K562 (cell line): ENCODE data around the gene DARS2. TPM values are rescaled to one million over a fixed set of nuclear protein-coding genes. Genes with fewer than 3 reads are reported as not detected.
A peak's percentile ranks its signal among the peaks of the same experiment; 100 is the strongest.

Experiments used
- CBFA2T3 ChIP-seq: fragments of 450-650 bp; IDR thresholded peaks from 2 replicates; pipeline ENCODE4 v1.6.1; 2017
- FOXK1 ChIP-seq: sonication (generic); formaldehyde crosslinking; IDR thresholded peaks from 2 replicates; pipeline ENCODE4 v1.8.0; 2022; ENCODE audit warnings: missing genetic modification reagents, mild to moderate bottlenecking, borderline replicate concordance
- MAFK ChIP-seq: IDR thresholded peaks from 2 replicates; pipeline ENCODE4 v1.6.1; 2011; ENCODE audit warnings: low read length, improper control_type of control experiment
- MYC ChIP-seq, 2 experiments: fragments of 250-450 bp in 1 of 2; sonication (Bioruptor Pico) in 1 of 2; IDR thresholded peaks; 2 replicates each; pipeline versions ENCODE4 v1.5.1 to v1.6.1; 2012 to 2021; ENCODE audit warnings: low read depth in 2 of 2, borderline replicate concordance in 1 of 2, improper control_type of control experiment in 1 of 2, low read length in 1 of 2, mild to moderate bottlenecking in 1 of 2, moderate library complexity in 1 of 2
- PHB ChIP-seq: fragments of 250-450 bp; sonication (Bioruptor Pico); IDR thresholded peaks from 2 replicates; pipeline ENCODE4 v1.5.0; 2021
- ZNF274 ChIP-seq: IDR thresholded peaks from 2 replicates; pipeline ENCODE4 v1.6.1; 2011; ENCODE audit warnings: low read depth, mild to moderate bottlenecking, low read length, moderate library complexity, borderline replicate concordance
- polyA plus RNA-seq, 8 experiments: library from polyadenylated mRNA; depleted of rRNA in 4 of 8; stranded (reverse) in 5 of 8; unstranded in 3 of 8; fragments of >200 nt; fragmentation: Nextera tagmentation in 2 of 8; fragmentation: Illumina TruSeq in 1 of 8; extraction: Ambion mirVana in 2 of 8; extraction: Trizol in 1 of 8; gene quantifications; 2 replicates each; pipeline versions ENCODE4 v1.2.1 to v1.2.3, GENCODE V29; 2011 to 2014; ENCODE audit warnings: inconsistent platforms in 1 of 8, missing spikeins in 1 of 8
- total RNA-seq, 7 experiments: library from RNA; depleted of rRNA in 6 of 7; stranded (reverse); fragments of >200 nt in 6 of 7; fragmentation: Illumina TruSeq in 2 of 7; extraction: Trizol in 2 of 7; gene quantifications; 2 replicates each; pipeline versions ENCODE4 v1.2.1 to v1.2.3, GENCODE V29; 2011 to 2021; ENCODE audit warnings: low replicate concordance in 1 of 7
- TF ChIP-seq, protein P1 (sequence below): sonication (generic); formaldehyde crosslinking; IDR thresholded peaks from 2 replicates; pipeline ENCODE4 v1.8.1; 2023; ENCODE audit warnings: mild to moderate bottlenecking, missing genetic modification reagents
- TF ChIP-seq, protein P2 (sequence below): fragments of 450-650 bp; IDR thresholded peaks from 2 replicates; pipeline ENCODE4 v1.6.1; 2016; ENCODE audit warnings: antibody characterized with exemption
- TF ChIP-seq, protein P3 (sequence below): sonication (generic); formaldehyde crosslinking; IDR thresholded peaks from 2 replicates; pipeline ENCODE4 v1.8.0; 2022; ENCODE audit warnings: mild to moderate bottlenecking, missing genetic modification reagents
- TF ChIP-seq, protein P4 (sequence below), 2 experiments: fragments of 450-650 bp in 1 of 2; sonication (generic) in 1 of 2; formaldehyde crosslinking in 1 of 2; IDR thresholded peaks; 2 replicates each; pipeline versions ENCODE4 v1.7.1 to v1.9.0; 2016 to 2022; ENCODE audit warnings: inconsistent platforms in 1 of 2, mild to moderate bottlenecking in 1 of 2, missing genetic modification reagents in 1 of 2
- TF ChIP-seq, protein P5 (sequence below): fragments of 250-450 bp; sonication (Bioruptor Pico); IDR thresholded peaks from 2 replicates; pipeline ENCODE4 v1.8.0; 2022; ENCODE audit warnings: moderate library complexity, mild to moderate bottlenecking, inconsistent platforms

Gene DARS2
- total and polyA plus RNA-seq, 9 of the 15 experiments (the other 6 are each of a cell fraction or from before 2014, with no cell fraction given): 36.4 to 96.7 (median 68.6) TPM

DNA sequence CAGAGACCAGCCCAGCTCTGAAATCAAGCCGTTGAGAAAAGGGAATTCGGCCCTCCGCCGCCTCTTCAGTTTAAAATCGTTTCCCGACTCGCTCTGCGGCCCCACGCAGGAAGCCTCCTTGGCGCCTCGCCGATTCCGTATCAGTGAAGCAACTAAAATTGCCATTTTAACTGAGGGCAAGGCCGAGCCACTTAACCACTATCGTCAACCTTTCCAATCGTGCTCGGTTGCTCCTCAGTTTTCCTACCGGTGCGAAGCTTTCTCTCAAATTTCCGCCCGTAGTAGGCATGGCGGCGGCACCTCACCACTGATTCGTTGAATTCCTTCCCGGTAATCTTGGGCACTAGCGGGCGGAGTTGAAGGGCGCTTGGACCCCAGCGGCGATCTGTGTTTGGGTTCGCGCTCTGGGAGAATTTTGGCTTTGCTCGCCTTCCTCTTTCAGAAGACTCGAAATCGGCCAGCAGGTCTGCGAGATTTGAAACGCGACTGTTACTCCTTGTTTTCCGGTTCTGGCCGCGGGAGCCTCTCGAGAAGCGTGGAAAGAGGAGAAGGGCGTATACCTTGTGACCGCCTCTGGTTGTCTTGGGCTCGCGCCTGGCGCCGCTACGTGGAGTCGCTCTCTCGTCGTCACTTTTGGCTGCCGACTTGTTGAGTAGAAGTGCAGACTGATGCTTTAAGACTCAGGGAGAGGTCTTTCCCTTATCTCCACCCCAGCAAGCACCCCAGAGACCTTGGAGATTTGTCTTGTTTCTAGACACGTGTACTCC lies at the start of gene DARS2, which contains the start of gene CENPL (continued):
- TF ChIP-seq, protein P1, sequence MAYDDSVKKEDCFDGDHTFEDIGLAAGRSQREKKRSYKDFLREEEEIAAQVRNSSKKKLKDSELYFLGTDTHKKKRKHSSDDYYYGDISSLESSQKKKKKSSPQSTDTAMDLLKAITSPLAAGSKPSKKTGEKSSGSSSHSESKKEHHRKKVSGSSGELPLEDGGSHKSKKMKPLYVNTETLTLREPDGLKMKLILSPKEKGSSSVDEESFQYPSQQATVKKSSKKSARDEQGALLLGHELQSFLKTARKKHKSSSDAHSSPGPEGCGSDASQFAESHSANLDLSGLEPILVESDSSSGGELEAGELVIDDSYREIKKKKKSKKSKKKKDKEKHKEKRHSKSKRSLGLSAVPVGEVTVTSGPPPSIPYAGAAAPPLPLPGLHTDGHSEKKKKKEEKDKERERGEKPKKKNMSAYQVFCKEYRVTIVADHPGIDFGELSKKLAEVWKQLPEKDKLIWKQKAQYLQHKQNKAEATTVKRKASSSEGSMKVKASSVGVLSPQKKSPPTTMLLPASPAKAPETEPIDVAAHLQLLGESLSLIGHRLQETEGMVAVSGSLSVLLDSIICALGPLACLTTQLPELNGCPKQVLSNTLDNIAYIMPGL (CRISPR knock-in tag): no peak
- TF ChIP-seq MAFK (no peak), MYC (IDR thresholded peaks at IDR 0.05; ENCODE audit: low read depth, low read length) (peak; percentile 94), MYC (CRISPR knock-in tag; IDR thresholded peaks at IDR 0.05; ENCODE audit: borderline replicate concordance, low read depth) (peak; percentile 8; the same call in 1 of the 2 replicates), CBFA2T3 (peak; percentile 43), PHB (no peak), FOXK1 (no peak; the same call in 1 of the 2 replicates), ZNF274 (no peak)
- TF ChIP-seq, protein P2, sequence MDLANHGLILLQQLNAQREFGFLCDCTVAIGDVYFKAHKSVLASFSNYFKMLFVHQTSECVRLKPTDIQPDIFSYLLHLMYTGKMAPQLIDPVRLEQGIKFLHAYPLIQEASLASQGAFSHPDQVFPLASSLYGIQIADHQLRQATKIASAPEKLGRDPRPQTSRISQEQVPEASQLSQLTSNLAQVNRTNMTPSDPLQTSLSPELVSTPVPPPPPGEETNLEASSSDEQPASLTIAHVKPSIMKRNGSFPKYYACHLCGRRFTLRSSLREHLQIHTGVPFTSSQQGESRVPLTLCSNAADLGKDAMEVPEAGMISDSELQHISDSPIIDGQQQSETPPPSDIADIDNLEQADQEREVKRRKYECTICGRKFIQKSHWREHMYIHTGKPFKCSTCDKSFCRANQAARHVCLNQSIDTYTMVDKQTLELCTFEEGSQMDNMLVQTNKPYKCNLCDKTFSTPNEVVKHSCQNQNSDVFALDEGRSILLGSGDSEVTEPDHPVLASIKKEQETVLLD: no peak; the same call in 1 of the 2 replicates
- TF ChIP-seq, protein P3, sequence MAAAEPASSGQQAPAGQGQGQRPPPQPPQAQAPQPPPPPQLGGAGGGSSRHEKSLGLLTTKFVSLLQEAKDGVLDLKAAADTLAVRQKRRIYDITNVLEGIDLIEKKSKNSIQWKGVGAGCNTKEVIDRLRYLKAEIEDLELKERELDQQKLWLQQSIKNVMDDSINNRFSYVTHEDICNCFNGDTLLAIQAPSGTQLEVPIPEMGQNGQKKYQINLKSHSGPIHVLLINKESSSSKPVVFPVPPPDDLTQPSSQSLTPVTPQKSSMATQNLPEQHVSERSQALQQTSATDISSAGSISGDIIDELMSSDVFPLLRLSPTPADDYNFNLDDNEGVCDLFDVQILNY (CRISPR knock-in tag): peak; percentile 80; the same call in 1 of the 2 replicates
- TF ChIP-seq, protein P4, sequence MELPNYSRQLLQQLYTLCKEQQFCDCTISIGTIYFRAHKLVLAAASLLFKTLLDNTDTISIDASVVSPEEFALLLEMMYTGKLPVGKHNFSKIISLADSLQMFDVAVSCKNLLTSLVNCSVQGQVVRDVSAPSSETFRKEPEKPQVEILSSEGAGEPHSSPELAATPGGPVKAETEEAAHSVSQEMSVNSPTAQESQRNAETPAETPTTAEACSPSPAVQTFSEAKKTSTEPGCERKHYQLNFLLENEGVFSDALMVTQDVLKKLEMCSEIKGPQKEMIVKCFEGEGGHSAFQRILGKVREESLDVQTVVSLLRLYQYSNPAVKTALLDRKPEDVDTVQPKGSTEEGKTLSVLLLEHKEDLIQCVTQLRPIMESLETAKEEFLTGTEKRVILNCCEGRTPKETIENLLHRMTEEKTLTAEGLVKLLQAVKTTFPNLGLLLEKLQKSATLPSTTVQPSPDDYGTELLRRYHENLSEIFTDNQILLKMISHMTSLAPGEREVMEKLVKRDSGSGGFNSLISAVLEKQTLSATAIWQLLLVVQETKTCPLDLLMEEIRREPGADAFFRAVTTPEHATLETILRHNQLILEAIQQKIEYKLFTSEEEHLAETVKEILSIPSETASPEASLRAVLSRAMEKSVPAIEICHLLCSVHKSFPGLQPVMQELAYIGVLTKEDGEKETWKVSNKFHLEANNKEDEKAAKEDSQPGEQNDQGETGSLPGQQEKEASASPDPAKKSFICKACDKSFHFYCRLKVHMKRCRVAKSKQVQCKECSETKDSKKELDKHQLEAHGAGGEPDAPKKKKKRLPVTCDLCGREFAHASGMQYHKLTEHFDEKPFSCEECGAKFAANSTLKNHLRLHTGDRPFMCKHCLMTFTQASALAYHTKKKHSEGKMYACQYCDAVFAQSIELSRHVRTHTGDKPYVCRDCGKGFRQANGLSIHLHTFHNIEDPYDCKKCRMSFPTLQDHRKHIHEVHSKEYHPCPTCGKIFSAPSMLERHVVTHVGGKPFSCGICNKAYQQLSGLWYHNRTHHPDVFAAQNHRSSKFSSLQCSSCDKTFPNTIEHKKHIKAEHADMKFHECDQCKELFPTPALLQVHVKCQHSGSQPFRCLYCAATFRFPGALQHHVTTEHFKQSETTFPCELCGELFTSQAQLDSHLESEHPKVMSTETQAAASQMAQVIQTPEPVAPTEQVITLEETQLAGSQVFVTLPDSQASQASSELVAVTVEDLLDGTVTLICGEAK (IDR thresholded peaks at IDR 0.05): peak; percentile 93
- TF ChIP-seq, protein P4 (CRISPR knock-in tag; IDR thresholded peaks at IDR 0.05): no peak
- TF ChIP-seq, protein P5, sequence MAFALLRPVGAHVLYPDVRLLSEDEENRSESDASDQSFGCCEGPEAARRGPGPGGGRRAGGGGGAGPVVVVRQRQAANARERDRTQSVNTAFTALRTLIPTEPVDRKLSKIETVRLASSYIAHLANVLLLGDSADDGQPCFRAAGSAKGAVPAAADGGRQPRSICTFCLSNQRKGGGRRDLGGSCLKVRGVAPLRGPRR (CRISPR knock-in tag): no peak
